Fibroblast of villous mesenchyme (primary cell): ENCODE data around the gene PTGES3L. TPM values are rescaled to one million over a fixed set of nuclear protein-coding genes. Genes with fewer than 3 reads are reported as not detected.

Source experiments
- DNase-seq: peaks from one replicate; pipeline ENCODE4 v3.0.0-alpha.2; 2010; ENCODE audit warnings: low read depth
- H3K4me3 ChIP-seq: 2 replicates; pipeline ENCODE4 v1.5.1; 2011; ENCODE audit warnings: low read depth, mild to moderate bottlenecking, low read length
- CTCF ChIP-seq: IDR thresholded peaks from 2 replicates; pipeline ENCODE4 v1.5.1; 2012; ENCODE audit warnings: low read depth, mild to moderate bottlenecking, low read length; ENCODE audit not compliant: insufficient read depth
- total RNA-seq: library from RNA; depleted of rRNA; stranded (reverse); fragments of >200 nt; gene quantifications from 2 replicates; pipeline ENCODE4 v1.2.3, GENCODE V29; 2012

The PTGES3L gene
- 1.3 TPM in 2 replicates for total RNA-seq

GRCh38 chr17:42979511-42980273 lies at the start of gene PTGES3L:
Gene PTGES3L, minus strand, starts transcription at chr17:42980080. Its CDS starts 27 bp downstream, at chr17:42980053.
- DNase-seq, result peak; percentile 53
- TF ChIP-seq CTCF, result no peak

GRCh38 chr17:43028221-43028861 lies 48.5 kb upstream of the PTGES3L start:
- no peak for DNase-seq
- no peak overlapping the region for H3K4me3 ChIP-seq
- TF ChIP-seq CTCF, result no peak

More at GRCh38 chr17:42979511-42980273, at the start of gene PTGES3L:
- peak within 1 kb of the TSS; percentile 70 for H3K4me3 ChIP-seq

- no peak for TF ChIP-seq CTCF
- no peak overlapping the region for H3K4me3 ChIP-seq
- DNase-seq, result no peak
Measured at GRCh38 chr17:43027091-43028032, 47.5 kb upstream of the PTGES3L start.

- peak; percentile 28 for DNase-seq
- TF ChIP-seq CTCF, result no peak
- no peak overlapping the region for H3K4me3 ChIP-seq
Measured at GRCh38 chr17:43026595-43026994, 46.7 kb upstream of the PTGES3L start.

GRCh38 chr17:43025766-43026537 lies 46.1 kb upstream of the PTGES3L start:
- H3K4me3 ChIP-seq, result no peak overlapping the region
- TF ChIP-seq CTCF, result no peak
- no peak for DNase-seq

GRCh38 chr17:43025290-43025657 lies 45.4 kb upstream of the PTGES3L start:
- DNase-seq, result no peak
- H3K4me3 ChIP-seq, result peak overlapping the region; percentile 49
- no peak for TF ChIP-seq CTCF
